ENCODE data around the gene ALOX5AP. TPM values are rescaled to one million over a fixed set of nuclear protein-coding genes. Genes with fewer than 3 reads are reported as not detected.

Gene ALOX5AP
- total and polyA plus RNA-seq, 4 donors: 3.5 to 6.7 (median 4.1) TPM

DNA sequence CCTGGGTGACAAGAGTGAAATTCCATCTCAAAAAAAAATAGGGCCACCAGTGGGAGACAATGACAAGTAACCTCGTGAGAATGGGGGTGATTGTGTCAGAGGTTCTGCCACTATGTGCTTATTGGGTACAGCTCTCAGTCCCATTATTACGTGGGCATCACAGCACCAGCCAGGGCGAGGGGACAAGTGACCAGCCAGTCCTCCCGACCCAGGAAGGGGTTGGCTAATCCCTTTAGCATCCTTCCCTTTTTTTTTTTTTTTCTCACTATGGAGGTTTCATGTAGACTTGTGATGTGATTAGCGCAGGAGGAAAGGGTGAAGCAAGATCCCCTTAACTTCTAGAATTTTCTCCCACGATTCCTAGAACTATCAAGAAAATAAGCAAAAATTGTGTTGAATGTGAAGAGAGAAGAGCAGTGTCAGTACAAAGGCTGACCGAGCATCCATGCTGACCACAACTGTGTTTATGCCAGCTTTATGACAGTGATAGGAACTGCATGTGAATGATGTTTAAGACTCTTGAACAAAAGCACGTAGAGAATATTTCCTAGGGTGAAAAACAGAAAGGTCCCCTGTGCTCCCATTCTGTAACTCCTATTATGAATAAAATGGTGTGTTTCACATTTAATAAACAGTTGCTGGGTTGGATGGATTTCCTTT, 50.0 kb downstream of the ALOX5AP start:
- no peak for TF ChIP-seq FOXA2 (IDR thresholded peaks at IDR 0.05)
- TF ChIP-seq, protein P1, sequence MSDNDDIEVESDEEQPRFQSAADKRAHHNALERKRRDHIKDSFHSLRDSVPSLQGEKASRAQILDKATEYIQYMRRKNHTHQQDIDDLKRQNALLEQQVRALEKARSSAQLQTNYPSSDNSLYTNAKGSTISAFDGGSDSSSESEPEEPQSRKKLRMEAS (IDR thresholded peaks at IDR 0.05): no peak
- Histone ChIP-seq H3K27me3 (ENCODE audit: control insufficient read depth in 4 of 4, insufficient read depth in 4 of 4, low read length in 3 of 4) (no peaks in the 10 kb centered on the region), H3K9me3 (ENCODE audit: control insufficient read depth in 4 of 4, low read length in 3 of 4) (no peaks in the 10 kb centered on the region), H3K27ac (ENCODE audit: low read depth in 1 of 2, low read length in 2 of 2) (no peak overlapping the region), H3K9ac (ENCODE audit: low read depth in 1 of 2, low read length in 2 of 2) (no peak overlapping the region), H3K36me3 (ENCODE audit: control insufficient read depth in 4 of 4, insufficient read depth in 3 of 4, low read depth in 1 of 4, low read length in 3 of 4) (no peaks in the 10 kb centered on the region), H3K4me1 (ENCODE audit: control insufficient read depth in 4 of 4, insufficient read depth in 4 of 4, low read length in 3 of 4) (no peaks in the 10 kb centered on the region), H3K4me3 (ENCODE audit: low read depth in 1 of 3, low read length in 3 of 3) (no peak overlapping the region)
- 75% methylated on average over 8 of the region's 8 CpGs for WGBS
- no peak for DNase-seq (ENCODE audit: low spot score)

DNA sequence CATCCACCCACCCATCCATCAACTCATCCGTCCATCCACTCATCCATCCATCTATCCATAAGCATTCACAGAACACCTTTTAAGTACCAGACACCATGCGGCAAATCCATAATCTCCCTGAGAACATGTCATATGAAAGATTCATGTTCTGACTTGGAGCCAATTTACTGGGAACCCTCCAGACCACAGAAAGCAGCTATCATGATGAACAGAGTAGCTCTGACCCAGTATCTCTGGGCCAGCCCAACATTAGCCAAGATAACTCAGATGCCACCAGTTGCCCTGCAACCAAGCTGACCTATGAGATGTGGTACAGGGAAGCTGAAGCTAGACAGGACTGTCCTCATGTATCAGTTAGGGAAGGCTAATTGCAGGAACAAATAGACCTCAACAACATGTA, 51.3 kb downstream of the ALOX5AP start:
- WGBS: 97% methylated on average over 2 of the region's 2 CpGs
- TF ChIP-seq, protein P2, sequence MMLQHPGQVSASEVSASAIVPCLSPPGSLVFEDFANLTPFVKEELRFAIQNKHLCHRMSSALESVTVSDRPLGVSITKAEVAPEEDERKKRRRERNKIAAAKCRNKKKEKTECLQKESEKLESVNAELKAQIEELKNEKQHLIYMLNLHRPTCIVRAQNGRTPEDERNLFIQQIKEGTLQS (IDR thresholded peaks at IDR 0.05): no peak
- no peak for TF ChIP-seq FOXA2 (IDR thresholded peaks at IDR 0.05)
- TF ChIP-seq GABPA (IDR thresholded peaks at IDR 0.05 in 1 of 2, conservative IDR thresholded peaks at IDR 0.05 in 1 of 2): no peak
- TF ChIP-seq, protein P3, sequence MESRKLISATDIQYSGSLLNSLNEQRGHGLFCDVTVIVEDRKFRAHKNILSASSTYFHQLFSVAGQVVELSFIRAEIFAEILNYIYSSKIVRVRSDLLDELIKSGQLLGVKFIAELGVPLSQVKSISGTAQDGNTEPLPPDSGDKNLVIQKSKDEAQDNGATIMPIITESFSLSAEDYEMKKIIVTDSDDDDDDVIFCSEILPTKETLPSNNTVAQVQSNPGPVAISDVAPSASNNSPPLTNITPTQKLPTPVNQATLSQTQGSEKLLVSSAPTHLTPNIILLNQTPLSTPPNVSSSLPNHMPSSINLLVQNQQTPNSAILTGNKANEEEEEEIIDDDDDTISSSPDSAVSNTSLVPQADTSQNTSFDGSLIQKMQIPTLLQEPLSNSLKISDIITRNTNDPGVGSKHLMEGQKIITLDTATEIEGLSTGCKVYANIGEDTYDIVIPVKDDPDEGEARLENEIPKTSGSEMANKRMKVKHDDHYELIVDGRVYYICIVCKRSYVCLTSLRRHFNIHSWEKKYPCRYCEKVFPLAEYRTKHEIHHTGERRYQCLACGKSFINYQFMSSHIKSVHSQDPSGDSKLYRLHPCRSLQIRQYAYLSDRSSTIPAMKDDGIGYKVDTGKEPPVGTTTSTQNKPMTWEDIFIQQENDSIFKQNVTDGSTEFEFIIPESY (IDR thresholded peaks at IDR 0.05): no peak
- no peak for TF ChIP-seq EGR1 (IDR thresholded peaks at IDR 0.05; ENCODE audit: low read depth in 2 of 2)
- TF ChIP-seq, protein P4, sequence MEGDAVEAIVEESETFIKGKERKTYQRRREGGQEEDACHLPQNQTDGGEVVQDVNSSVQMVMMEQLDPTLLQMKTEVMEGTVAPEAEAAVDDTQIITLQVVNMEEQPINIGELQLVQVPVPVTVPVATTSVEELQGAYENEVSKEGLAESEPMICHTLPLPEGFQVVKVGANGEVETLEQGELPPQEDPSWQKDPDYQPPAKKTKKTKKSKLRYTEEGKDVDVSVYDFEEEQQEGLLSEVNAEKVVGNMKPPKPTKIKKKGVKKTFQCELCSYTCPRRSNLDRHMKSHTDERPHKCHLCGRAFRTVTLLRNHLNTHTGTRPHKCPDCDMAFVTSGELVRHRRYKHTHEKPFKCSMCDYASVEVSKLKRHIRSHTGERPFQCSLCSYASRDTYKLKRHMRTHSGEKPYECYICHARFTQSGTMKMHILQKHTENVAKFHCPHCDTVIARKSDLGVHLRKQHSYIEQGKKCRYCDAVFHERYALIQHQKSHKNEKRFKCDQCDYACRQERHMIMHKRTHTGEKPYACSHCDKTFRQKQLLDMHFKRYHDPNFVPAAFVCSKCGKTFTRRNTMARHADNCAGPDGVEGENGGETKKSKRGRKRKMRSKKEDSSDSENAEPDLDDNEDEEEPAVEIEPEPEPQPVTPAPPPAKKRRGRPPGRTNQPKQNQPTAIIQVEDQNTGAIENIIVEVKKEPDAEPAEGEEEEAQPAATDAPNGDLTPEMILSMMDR (IDR thresholded peaks at IDR 0.05; ENCODE audit: low read depth, low read length, missing input control): no peak
- TF ChIP-seq HNF4A (conservative IDR thresholded peaks at IDR 0.05): no peak
- no peak for TF ChIP-seq SP1 (IDR thresholded peaks at IDR 0.05)
- no peak for TF ChIP-seq FOXA1 (IDR thresholded peaks at IDR 0.05)
- TF ChIP-seq NR2F2 (IDR thresholded peaks at IDR 0.05): no peak
- no peak for TF ChIP-seq YY1 (IDR thresholded peaks at IDR 0.05)
- TF ChIP-seq JUND (IDR thresholded peaks at IDR 0.05): no peak
- TF ChIP-seq, protein P1 (IDR thresholded peaks at IDR 0.05): no peak

More for the DNA sequence above, 51.3 kb downstream of the ALOX5AP start:
- no peak overlapping the region for H3K4me3 ChIP-seq (ENCODE audit: low read depth in 1 of 3, low read length in 3 of 3)
- no peaks in the 10 kb centered on the region for H3K9me3 ChIP-seq (ENCODE audit: control insufficient read depth in 4 of 4, low read length in 3 of 4)
- H3K9ac ChIP-seq (ENCODE audit: low read depth in 1 of 2, low read length in 2 of 2): no peak overlapping the region
- H3K36me3 ChIP-seq (ENCODE audit: control insufficient read depth in 4 of 4, insufficient read depth in 3 of 4, low read depth in 1 of 4, low read length in 3 of 4): no peaks in the 10 kb centered on the region
- no peak overlapping the region for H3K27ac ChIP-seq (ENCODE audit: low read depth in 1 of 2, low read length in 2 of 2)
- H3K27me3 ChIP-seq (ENCODE audit: control insufficient read depth in 4 of 4, insufficient read depth in 4 of 4, low read length in 3 of 4): no peaks in the 10 kb centered on the region
- DNase-seq (ENCODE audit: low spot score): no peak
- H3K4me1 ChIP-seq (ENCODE audit: control insufficient read depth in 4 of 4, insufficient read depth in 4 of 4, low read length in 3 of 4): no peaks in the 10 kb centered on the region

Measured in liver (tissue), 9 donors.